ENCODE data around the gene POLD4. TPM values are rescaled to one million over a fixed set of nuclear protein-coding genes. Genes with fewer than 3 reads are reported as not detected.

Gene POLD4
- total RNA-seq, 2 experiments from 2014 or later = 153 to 171 TPM

GRCh38 chr11:67311556-67312082, 41.7 kb downstream of the POLD4 start:
- H3K79me2 ChIP-seq (ENCODE audit: insufficient read depth, low read depth, low read length) = no peaks in the 10 kb centered on the region
- H3K27ac ChIP-seq (ENCODE audit: low read depth, low read length, poor library complexity, severe bottlenecking) = no peak overlapping the region
- BruUV-seq (replicated peaks) = no TSS peak
- no peak for DNase-seq (ENCODE audit: low spot score)
- intact Hi-C loops (cut with micrococcal nuclease; ENCODE audit: unreplicated experiment) = no loop called here
- no peak for TF ChIP-seq EZH2phosphoT487 (IDR thresholded peaks at IDR 0.05; ENCODE audit: borderline replicate concordance, low read depth, low read length)
- TF ChIP-seq CTCF (conservative IDR thresholded peaks at IDR 0.05; ENCODE audit: low read length) = no peak
- H3K4me2 ChIP-seq (ENCODE audit: low read length) = no peak overlapping the region
- H4K20me1 ChIP-seq (ENCODE audit: insufficient read depth, low read length) = no peaks in the 10 kb centered on the region
- CTCF ChIA-PET (ENCODE audit: unreplicated experiment) = no interaction called here
- H2AFZ ChIP-seq (ENCODE audit: low read length) = no peak overlapping the region
- H3K9me2 ChIP-seq (ENCODE audit: insufficient read depth, low read length) = no peaks in the 10 kb centered on the region
- POLR2A ChIA-PET = no interaction called here
- H3K9me3 ChIP-seq (ENCODE audit: low read length) = no peaks in the 10 kb centered on the region
- peaks cover 42% of the 10 kb centered on the region for H3K36me3 ChIP-seq (ENCODE audit: insufficient read depth, low read length)
- H3K4me1 ChIP-seq (ENCODE audit: insufficient read depth, low read length, poor library complexity, severe bottlenecking) = peaks cover 4% of the 10 kb centered on the region
- no peak overlapping the region for H3K4me3 ChIP-seq (ENCODE audit: low read depth, low read length, poor library complexity, severe bottlenecking)

- BruUV-seq (replicated peaks) = no TSS peak
- TF ChIP-seq EZH2phosphoT487 (IDR thresholded peaks at IDR 0.05; ENCODE audit: borderline replicate concordance, low read depth, low read length) = no peak
- no peak for TF ChIP-seq CTCF (conservative IDR thresholded peaks at IDR 0.05; ENCODE audit: low read length)
- Histone ChIP-seq H3K79me2 (ENCODE audit: insufficient read depth, low read depth, low read length) (no peaks in the 10 kb centered on the region), H3K36me3 (ENCODE audit: insufficient read depth, low read length) (peaks cover 45% of the 10 kb centered on the region), H3K9me3 (ENCODE audit: low read length) (no peaks in the 10 kb centered on the region), H3K4me3 (ENCODE audit: low read depth, low read length, poor library complexity, severe bottlenecking) (no peak overlapping the region), H3K27ac (ENCODE audit: low read depth, low read length, poor library complexity, severe bottlenecking) (no peak overlapping the region), H3K4me2 (ENCODE audit: low read length) (no peak overlapping the region), H4K20me1 (ENCODE audit: insufficient read depth, low read length) (no peaks in the 10 kb centered on the region), H3K9me2 (ENCODE audit: insufficient read depth, low read length) (no peaks in the 10 kb centered on the region), H2AFZ (ENCODE audit: low read length) (no peak overlapping the region), H3K4me1 (ENCODE audit: insufficient read depth, low read length, poor library complexity, severe bottlenecking) (no peaks in the 10 kb centered on the region)
- POLR2A ChIA-PET = no interaction called here
- DNase-seq (ENCODE audit: low spot score) = no peak
- intact Hi-C loops (cut with micrococcal nuclease; ENCODE audit: unreplicated experiment) = no loop called here
- CTCF ChIA-PET (ENCODE audit: unreplicated experiment) = no interaction called here
Observed at GRCh38 chr11:67311051-67311555, 42.2 kb downstream of the POLD4 start.

- Histone ChIP-seq H2AFZ (ENCODE audit: low read length) (no peak overlapping the region), H3K4me2 (ENCODE audit: low read length) (no peak overlapping the region), H3K9me2 (ENCODE audit: insufficient read depth, low read length) (no peaks in the 10 kb centered on the region), H3K4me1 (ENCODE audit: insufficient read depth, low read length, poor library complexity, severe bottlenecking) (no peaks in the 10 kb centered on the region), H3K9me3 (ENCODE audit: low read length) (no peaks in the 10 kb centered on the region), H3K79me2 (ENCODE audit: insufficient read depth, low read depth, low read length) (no peaks in the 10 kb centered on the region), H4K20me1 (ENCODE audit: insufficient read depth, low read length) (no peaks in the 10 kb centered on the region), H3K4me3 (ENCODE audit: low read depth, low read length, poor library complexity, severe bottlenecking) (no peak overlapping the region), H3K27ac (ENCODE audit: low read depth, low read length, poor library complexity, severe bottlenecking) (no peak overlapping the region), H3K36me3 (ENCODE audit: insufficient read depth, low read length) (peaks cover 45% of the 10 kb centered on the region)
- CTCF ChIA-PET (ENCODE audit: unreplicated experiment) = no interaction called here
- intact Hi-C loops (cut with micrococcal nuclease; ENCODE audit: unreplicated experiment) = no loop called here
- TF ChIP-seq CTCF (conservative IDR thresholded peaks at IDR 0.05; ENCODE audit: low read length) = no peak
- no peak for TF ChIP-seq EZH2phosphoT487 (IDR thresholded peaks at IDR 0.05; ENCODE audit: borderline replicate concordance, low read depth, low read length)
- BruUV-seq (replicated peaks) = no TSS peak
- POLR2A ChIA-PET = interaction anchor here (1.1 kb wide), 1 partner anchor 17 kb away, joined by 3 read pairs; no protein-coding TSS in a partner anchor
- DNase-seq (ENCODE audit: low spot score) = no peak
Observed at GRCh38 chr11:67310246-67311050, 42.9 kb downstream of the POLD4 start.
